Sigmoid colon (tissue), 7 donors: ENCODE measurements around the gene PRDM11. TPM values are rescaled to one million over a fixed set of nuclear protein-coding genes. Genes with fewer than 3 reads are reported as not detected.
A peak's percentile ranks its signal among the peaks of the same experiment; 100 is the strongest.

Experiments used
- DNase-seq: peaks from one replicate; pipeline ENCODE4 v3.0.0-alpha.2; 2019
- H3K27ac ChIP-seq, 4 donors: fragments of 200-600 bp; sonication (generic); one replicate each; pipeline ENCODE4 v1.5.1; 2016 to 2019; ENCODE audit warnings: mild to moderate bottlenecking in 1 of 4
- H3K27me3 ChIP-seq, 3 donors: fragments of 200-600 bp; sonication (generic); one replicate each; pipeline ENCODE4 v1.5.1; 2019; ENCODE audit warnings: mild to moderate bottlenecking in 1 of 3
- H3K36me3 ChIP-seq, 4 donors: fragments of 200-600 bp; sonication (generic); one replicate each; pipeline ENCODE4 v1.5.1; 2016 to 2019
- H3K4me1 ChIP-seq, 4 donors: fragments of 200-600 bp; sonication (generic); one replicate each; pipeline ENCODE4 v1.5.1; 2017 to 2019
- H3K4me3 ChIP-seq, 4 donors: fragments of 200-600 bp; sonication (generic); one replicate each; pipeline ENCODE4 v1.5.1; 2017 to 2019; ENCODE audit warnings: mild to moderate bottlenecking in 2 of 4, moderate library complexity in 1 of 4
- H3K9me3 ChIP-seq, 4 donors: fragments of 200-600 bp in 3 of 4; sonication (generic) in 3 of 4; one replicate each; pipeline versions ENCODE4 v1.5.1 to v1.6.1; 2013 to 2019
- CTCF ChIP-seq, 4 experiments: fragments of 450-650 bp in 3 of 4; fragments of 200-600 bp in 1 of 4; IDR thresholded peaks; one replicate each; pipeline ENCODE4 v1.5.1; 2016 to 2019; ENCODE audit warnings: antibody characterized with exemption in 4 of 4, mild to moderate bottlenecking in 3 of 4, moderate library complexity in 2 of 4
- EP300 ChIP-seq, 4 donors: sonication (generic); formaldehyde crosslinking; IDR thresholded peaks; one replicate each; pipeline ENCODE4 v1.6.1; 2017; ENCODE audit warnings: antibody characterized with exemption in 4 of 4
- POLR2A ChIP-seq, 2 donors: fragments of 450-650 bp; IDR thresholded peaks; one replicate each; pipeline ENCODE4 v1.6.1; 2016; ENCODE audit warnings: antibody characterized with exemption in 2 of 2, mild to moderate bottlenecking in 2 of 2, moderate library complexity in 2 of 2
- POLR2AphosphoS5 ChIP-seq, 4 donors: sonication (generic); formaldehyde crosslinking; IDR thresholded peaks; one replicate each; pipeline ENCODE4 v1.6.1; 2017; ENCODE audit warnings: antibody characterized with exemption in 4 of 4
- WGBS, 2 donors: extraction: QIAGEN DNeasy Blood & Tissue Kit; methylation state at CpG; one replicate each; pipeline ENCODE4 v1.1.7; 2013; 5-methylcytosine and 5-hydroxymethylcytosine counted together
- intact Hi-C: fragments of 100-400 bp; cut with DNase I; formaldehyde crosslinking; loops from one replicate; pipeline ENCODE4 v1.15.1; 2023
- polyA plus RNA-seq, 3 donors: library from polyadenylated mRNA; stranded (reverse); fragments of 200-250 nt; gene quantifications; one replicate each; pipeline ENCODE4 v1.2.3, GENCODE V29; 2013
- total RNA-seq, 4 donors: library from RNA; depleted of rRNA; stranded (reverse); fragments of >200 nt; gene quantifications; one replicate each; pipeline ENCODE4 v1.1.0, GENCODE V29; 2016
- donor health status: healthy with polysubstance abuse.
- donor health status: Bipolar disorder and iron deficiency.
- donor health status: healthy.

The PRDM11 gene
- total and polyA plus RNA-seq, 7 donors = 0.92 to 23.2 (median 12.7) TPM

- H3K4me3 ChIP-seq = no peak overlapping the region
- H3K27ac ChIP-seq = no peak overlapping the region
- peak; percentile 89 for DNase-seq
- peaks cover 0 to 8% (median 2%) of the 10 kb centered on the region in 4 donors for H3K4me1 ChIP-seq
- WGBS, 2 donors = 38 to 40% methylated on average over 7 of the region's 7 CpGs
- intact Hi-C loops = loop anchor here (1.0 kb wide), 1 partner anchor 169 kb away; no protein-coding TSS in a partner anchor
- TF ChIP-seq POLR2A (IDR thresholded peaks at IDR 0.05) = no peak
- no peak for TF ChIP-seq POLR2AphosphoS5 (IDR thresholded peaks at IDR 0.05)
- TF ChIP-seq CTCF (IDR thresholded peaks at IDR 0.05) = peak; percentile 73 to 97 (median 92)
- TF ChIP-seq EP300 (IDR thresholded peaks at IDR 0.05) = no peak
- no peaks in the 10 kb centered on the region for H3K36me3 ChIP-seq
- H3K9me3 ChIP-seq = no peaks in the 10 kb centered on the region
- H3K27me3 ChIP-seq = peaks cover 0 to 28% (median 4%) of the 10 kb centered on the region in 3 donors
Measured at GRCh38 chr11:45105233-45105983, 41.0 kb upstream of the PRDM11 start.

- TF ChIP-seq EP300 (IDR thresholded peaks at IDR 0.05) (no peak), POLR2AphosphoS5 (IDR thresholded peaks at IDR 0.05) (no peak), CTCF (IDR thresholded peaks at IDR 0.05) (no peak), POLR2A (IDR thresholded peaks at IDR 0.05) (no peak)
Measured at GRCh38 chr11:45105984-45106375, 40.5 kb upstream of the PRDM11 start.

GRCh38 chr11:45106440-45106839, 40.0 kb upstream of the PRDM11 start:
- Histone ChIP-seq H3K9me3 (no peaks in the 10 kb centered on the region), H3K27ac (no peak overlapping the region), H3K27me3 (peaks cover 0 to 33% (median 4%) of the 10 kb centered on the region in 3 donors), H3K4me3 (no peak overlapping the region), H3K36me3 (no peaks in the 10 kb centered on the region), H3K4me1 (peaks cover 0 to 8% (median 2%) of the 10 kb centered on the region in 4 donors)
- TF ChIP-seq POLR2AphosphoS5 (IDR thresholded peaks at IDR 0.05) = no peak
- TF ChIP-seq EP300 (IDR thresholded peaks at IDR 0.05) = no peak
- TF ChIP-seq POLR2A (IDR thresholded peaks at IDR 0.05) = no peak
- no peak for TF ChIP-seq CTCF (IDR thresholded peaks at IDR 0.05)
- intact Hi-C loops = no loop called here
- no peak for DNase-seq
- 80 to 83% methylated on average over 9 of the region's 9 CpGs for WGBS, 2 donors

More at GRCh38 chr11:45105984-45106375, 40.5 kb upstream of the PRDM11 start:
- Histone ChIP-seq H3K4me3 (no peak overlapping the region), H3K9me3 (no peaks in the 10 kb centered on the region), H3K4me1 (peaks cover 0 to 8% (median 2%) of the 10 kb centered on the region in 4 donors), H3K27ac (no peak overlapping the region), H3K27me3 (peaks cover 0 to 33% (median 4%) of the 10 kb centered on the region in 3 donors), H3K36me3 (no peaks in the 10 kb centered on the region)
- WGBS, 2 donors = 68 to 70% methylated on average over 8 of the region's 8 CpGs
- no peak for DNase-seq
- intact Hi-C loops = loop anchor here (1.0 kb wide), 1 partner anchor 170 kb away; no protein-coding TSS in a partner anchor

- WGBS, 2 donors = 44 to 64% methylated on average over 5 of the region's 5 CpGs
- DNase-seq = peak; percentile 40
- intact Hi-C loops = no loop called here
Measured at GRCh38 chr11:45107029-45107428, 39.4 kb upstream of the PRDM11 start.

More at GRCh38 chr11:45107029-45107428, 39.4 kb upstream of the PRDM11 start:
- TF ChIP-seq EP300 (IDR thresholded peaks at IDR 0.05) = no peak
- TF ChIP-seq POLR2A (IDR thresholded peaks at IDR 0.05) = no peak
- no peak for TF ChIP-seq CTCF (IDR thresholded peaks at IDR 0.05)
- no peak for TF ChIP-seq POLR2AphosphoS5 (IDR thresholded peaks at IDR 0.05)
- H3K27me3 ChIP-seq = peaks cover 0 to 32% (median 4%) of the 10 kb centered on the region in 3 donors
- H3K9me3 ChIP-seq = no peaks in the 10 kb centered on the region
- no peaks in the 10 kb centered on the region for H3K36me3 ChIP-seq
- H3K4me1 ChIP-seq = peaks cover 0 to 8% (median 2%) of the 10 kb centered on the region in 4 donors
- H3K4me3 ChIP-seq = no peak overlapping the region
- H3K27ac ChIP-seq = no peak overlapping the region
